OCI-M2 (cell line): ENCODE data around the gene MYO7B.

Source experiments
- DNase-seq: peaks from one replicate; lab custom pipeline; 2025; ENCODE audit not compliant: unreplicated experiment; lab: John Stamatoyannopoulos, UW

MYO7B gene

GRCh38 chr2:127646487-127647241 lies 111.2 kb downstream of the MYO7B start:
- DNase-seq: no peak

DNA sequence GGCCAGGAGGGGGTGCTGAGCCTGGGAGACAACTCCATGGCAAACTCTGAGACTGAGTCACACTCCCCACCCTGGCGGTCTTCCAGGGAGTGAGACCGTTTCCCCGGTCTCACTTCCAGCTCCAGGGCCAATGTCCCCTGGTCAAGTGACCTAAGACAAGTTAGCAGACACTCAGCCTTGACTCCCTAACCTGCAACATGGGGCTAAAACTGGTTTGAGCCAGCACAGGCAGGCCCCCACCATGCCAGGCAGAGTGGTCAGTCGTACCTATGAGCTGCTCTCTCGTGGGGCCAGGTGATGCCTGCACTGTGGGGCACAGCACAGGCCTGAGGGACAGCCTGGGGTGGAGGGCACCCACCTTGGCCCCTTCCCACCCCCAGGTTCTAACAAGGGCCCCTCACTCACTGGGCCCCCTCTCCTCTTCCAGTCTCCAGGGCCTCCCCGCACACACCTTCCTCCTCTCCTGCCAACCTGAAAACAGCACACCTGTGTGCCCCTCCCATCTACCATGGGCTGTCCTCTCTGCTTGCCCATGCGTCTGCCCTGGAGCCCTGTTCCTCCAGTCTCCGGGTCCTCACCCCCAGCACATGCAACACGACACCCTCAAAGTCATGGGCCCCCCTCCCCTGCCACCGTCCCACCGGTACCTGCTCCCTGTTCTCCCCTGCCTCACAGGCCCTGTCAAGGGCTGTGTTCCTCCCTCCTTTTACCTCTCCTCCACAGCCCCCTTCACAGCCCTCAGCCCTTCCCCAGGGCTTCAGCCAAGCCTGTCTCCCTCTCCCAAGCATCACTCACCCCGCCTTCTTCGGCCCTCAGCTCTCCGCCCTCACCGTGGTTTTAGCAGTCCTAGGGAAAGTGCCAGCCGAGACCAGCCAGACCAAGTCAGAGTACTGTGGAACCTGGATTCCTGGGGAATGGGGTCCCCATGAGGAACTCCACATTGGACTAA lies 112.0 kb downstream of the MYO7B start:
- no peak for DNase-seq

DNA sequence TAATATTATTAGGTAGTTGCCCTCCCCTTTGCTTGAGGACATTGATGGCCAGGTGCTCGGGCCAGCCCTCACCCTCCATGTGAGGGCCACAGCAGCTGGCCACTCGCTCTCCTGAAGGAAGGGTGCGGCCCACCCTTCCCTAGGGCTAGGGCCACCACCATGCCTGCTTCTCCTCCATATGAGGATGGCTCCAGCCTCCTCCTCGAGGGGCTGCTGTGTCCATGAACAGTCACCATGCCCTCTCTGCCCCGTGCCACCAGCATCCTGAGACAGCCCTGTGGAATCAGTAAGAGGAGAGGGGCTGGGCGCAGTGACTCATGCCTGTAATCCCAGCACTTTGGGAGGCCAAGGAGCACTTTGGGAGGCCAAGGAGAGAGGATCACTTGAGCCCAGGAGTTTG lies 112.8 kb downstream of the MYO7B start:
- DNase-seq: no peak

GRCh38 chr2:127649100-127649611 lies 113.7 kb downstream of the MYO7B start:
- no peak for DNase-seq

- peak; percentile 30 for DNase-seq
Observed at GRCh38 chr2:127649684-127650040, 114.2 kb downstream of the MYO7B start.

DNA sequence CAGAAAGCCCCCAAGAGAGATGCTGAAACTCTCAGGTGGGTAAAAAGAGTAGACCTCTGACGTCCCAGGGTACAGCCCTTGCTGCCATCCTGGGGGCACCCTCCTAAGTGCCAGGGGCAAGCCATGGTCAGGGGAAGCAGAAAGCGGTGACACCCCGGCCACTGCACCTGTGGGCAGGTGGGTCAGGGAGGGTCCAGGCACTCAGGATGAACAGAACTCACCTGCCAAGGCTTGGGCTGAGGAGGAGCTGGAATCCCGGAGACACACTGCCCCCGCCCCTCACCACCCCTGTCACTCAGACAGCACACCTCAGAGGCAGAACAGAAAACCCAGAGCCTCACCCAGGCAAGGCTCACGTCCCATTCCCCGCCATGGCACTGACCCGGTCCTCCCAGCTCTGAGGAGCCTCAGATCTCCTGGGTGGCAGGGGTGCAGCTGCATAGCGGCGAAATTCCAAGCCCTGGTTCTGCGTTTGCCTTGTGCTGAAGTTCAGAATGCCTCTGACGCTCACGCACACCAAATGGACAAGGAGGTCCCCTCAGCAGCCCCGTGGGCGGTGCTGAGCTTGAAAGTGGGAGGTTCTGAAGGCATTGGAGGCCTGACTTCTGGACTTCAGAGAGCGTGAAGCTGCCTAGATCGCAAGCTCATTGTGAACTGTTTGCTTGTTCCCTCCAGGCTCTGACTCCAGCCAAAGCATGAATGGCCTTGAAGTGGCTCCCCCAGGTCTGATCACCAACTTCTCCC lies 114.7 kb downstream of the MYO7B start:
- no peak for DNase-seq

GRCh38 chr2:127650785-127651380 lies 115.4 kb downstream of the MYO7B start:
- DNase-seq: no peak

GRCh38 chr2:127651381-127651809 lies 115.9 kb downstream of the MYO7B start:
- no peak for DNase-seq

GRCh38 chr2:127651971-127652550 lies 116.6 kb downstream of the MYO7B start:
- DNase-seq: no peak

GRCh38 chr2:127652786-127653357 lies 117.4 kb downstream of the MYO7B start:
- DNase-seq: no peak

DNA sequence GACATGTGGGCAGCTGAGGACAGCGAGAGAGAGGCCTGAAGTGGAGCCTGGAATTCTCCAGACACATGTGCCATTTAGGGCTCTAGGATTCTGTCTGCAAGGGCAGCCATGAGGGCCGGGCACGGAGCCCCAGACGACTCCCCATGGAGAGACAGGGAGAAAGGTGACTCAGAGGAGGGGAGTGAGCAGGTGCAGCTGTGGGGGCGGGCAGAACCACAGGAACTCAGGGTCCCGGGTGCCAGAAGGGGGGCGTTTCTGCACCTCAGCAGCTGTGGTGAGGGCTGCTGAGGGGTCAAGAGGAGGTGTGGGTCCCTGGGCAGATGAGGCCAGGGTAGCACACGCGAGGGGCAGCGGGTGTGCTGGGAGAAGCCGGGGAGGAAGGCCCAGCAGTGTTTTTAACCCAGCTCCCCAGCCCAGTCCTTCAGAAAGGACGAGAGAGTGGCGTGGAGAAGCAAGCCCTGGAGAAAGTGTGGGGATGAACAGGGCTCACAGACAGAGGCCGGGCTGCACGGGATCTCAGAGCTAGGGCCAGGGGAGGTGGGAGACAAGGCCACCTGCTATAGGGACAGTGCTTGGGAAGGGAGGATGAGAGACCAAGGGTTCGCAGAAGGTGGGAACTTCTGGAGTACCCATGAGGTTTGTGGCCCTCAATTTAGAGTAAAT lies 118.1 kb downstream of the MYO7B start:
- DNase-seq: no peak

DNA sequence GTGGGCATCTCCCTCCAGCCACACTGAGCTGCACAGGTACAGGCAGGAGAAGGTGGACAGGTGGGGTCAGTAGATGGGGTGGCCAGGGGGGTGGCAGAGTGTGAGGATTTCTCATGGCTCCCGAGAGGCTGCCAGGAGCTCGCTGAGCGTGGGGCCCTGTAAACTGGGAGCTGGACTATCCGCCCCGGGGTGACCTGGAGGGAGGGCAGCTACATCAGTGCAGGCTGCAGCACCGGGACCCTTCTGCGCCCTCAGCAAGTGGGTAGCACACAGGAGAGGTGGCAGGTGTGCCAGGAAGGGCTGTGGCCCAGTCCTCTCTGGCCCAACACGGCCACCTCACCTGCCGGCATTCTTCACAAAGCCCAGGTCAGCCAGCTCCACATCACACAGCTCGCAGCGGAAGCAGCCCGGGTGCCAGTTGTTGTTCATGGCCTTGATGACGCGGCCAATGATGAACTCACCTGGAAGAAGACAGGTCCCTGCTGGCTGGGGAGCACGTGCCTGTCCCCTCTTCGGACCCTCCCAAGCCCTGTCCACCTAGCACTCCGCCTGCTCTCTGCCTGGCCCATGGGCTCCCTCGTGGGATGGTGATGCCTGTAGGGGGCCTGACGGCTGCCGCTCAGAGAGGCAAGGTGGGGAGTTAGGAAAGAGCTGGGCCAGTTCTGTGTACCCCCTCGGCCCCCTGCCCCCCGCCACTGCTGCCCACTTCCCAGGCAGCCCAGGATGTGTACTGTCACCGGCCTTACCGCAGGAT lies 118.8 kb downstream of the MYO7B start:
- DNase-seq: no peak

GRCh38 chr2:127654838-127655175 lies 119.3 kb downstream of the MYO7B start:
- no peak for DNase-seq

DNA sequence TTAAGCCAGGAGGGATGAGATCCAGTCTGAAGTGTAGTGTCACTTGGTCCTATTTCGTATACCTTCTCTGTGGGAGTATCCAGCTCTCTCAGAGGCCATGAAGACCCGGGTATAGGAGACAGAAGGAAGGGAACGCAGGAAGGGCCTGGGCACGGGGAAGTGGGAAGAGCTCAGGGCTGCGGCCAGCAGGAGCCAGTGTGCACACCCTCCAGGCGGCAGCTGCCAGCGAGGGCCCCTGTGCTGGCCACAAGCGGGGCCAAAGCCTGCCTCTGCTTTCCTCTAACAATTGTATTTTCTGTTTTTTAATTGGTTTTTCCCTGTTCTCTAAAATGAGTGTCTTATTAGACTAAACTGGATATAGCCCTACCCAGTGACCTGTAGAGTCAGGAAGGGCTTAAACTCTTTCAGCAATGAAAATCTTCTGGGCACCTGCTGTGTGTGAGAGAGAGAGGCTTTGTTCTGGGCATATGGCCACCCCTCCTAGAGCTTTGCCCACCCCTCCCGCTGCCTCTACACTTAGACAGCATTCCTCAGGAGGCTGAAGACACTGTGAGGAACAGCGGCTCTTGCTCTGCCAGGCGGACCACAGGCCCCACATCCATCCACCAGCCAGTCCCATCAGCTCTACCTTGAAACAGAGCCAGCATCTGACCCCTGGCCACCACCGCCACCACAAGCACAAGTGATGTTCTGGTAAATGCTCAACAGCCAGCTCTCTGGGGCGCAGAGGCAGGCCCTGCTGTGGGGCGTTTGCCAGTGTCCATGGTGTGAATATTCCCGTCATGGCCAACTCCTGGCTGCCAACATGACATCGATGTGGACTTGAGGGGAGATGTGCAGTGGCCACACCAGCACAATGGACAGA lies 120.0 kb downstream of the MYO7B start:
- no peak for DNase-seq

DNA sequence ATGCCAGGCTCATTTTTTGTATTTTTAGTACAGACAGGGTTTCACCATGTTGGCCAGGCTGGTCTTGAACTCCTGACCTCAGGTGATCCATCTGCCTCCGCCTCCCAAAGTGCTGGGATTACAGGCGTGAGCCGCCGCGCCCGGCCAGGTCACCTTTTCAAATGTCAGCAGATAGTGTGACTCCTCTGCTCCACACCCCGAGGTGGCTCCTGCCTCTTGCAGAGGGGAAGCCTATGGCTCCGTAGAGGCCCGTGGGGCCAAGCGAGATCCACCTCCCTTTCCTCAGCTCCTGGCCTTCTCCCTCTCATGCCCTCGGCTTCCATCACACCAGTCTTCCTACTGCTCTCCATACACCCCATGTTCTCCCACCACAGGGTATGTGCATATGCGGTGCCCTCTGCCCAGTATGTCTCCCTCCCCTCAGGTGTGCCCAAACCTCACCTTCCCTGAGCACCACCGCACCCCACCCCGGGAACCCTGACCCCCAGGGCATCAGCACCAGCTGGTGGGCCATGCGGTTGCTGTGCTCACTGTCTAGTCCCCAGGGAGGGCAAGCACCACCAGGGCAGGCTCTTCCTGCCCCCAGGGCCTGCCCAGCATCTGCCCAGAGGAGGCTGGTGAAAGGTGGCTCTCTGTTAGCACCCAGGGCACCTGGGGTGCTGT lies 121.2 kb downstream of the MYO7B start:
- DNase-seq: no peak

- DNase-seq: no peak
Observed at GRCh38 chr2:127657232-127657595, 121.7 kb downstream of the MYO7B start.

DNA sequence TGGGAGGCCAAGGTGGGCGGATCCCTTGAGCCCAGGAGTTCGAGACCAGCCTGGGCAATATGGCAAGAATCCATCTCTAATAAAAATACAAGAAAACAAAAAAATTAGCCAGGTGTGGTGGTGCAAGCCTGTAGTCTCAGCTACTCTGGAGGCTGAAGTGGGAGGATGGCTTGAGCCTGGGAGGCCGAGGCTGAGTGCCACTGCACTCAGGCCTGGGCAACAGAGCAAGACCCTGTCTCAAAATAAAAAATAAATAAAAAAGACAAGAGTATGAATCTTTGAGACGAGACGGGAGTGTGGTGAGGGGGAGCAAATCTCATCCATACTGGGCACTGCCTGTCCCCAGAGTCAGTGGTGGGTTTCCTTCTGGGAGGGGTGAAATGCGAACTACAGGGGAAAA lies 122.7 kb downstream of the MYO7B start:
- DNase-seq: no peak
